ENCODE measurements around the gene RPH3AL. TPM values are rescaled to one million over a fixed set of nuclear protein-coding genes. Genes with fewer than 3 reads are reported as not detected.
"Not testable (repeated sequence)": the region's sequence is repeated elsewhere in the genome, so short reads cannot be mapped to it uniquely, and the experiment has no call there.

Gene RPH3AL
- total RNA-seq, 1 experiment from 2014 or later = 3.0 TPM

DNA sequence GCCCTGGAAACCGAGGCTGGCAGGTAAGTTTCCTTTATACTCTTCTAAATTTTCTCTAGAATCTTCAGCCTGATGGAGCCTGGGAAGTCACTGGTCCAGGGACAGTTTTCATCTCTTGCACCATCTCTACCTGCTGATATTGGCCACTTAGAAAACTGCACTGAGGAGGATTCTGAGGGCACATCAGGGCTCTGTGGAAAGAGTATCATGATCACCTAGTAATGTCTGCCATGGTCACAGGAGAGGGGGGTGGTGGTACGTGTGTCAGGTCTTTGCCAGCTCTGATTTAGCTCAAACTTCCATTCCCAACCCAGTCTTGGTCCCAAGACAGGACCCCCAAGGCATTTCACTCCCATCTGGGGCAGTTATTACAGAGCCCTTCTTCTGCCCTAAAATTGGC lies 136.0 kb downstream of the RPH3AL start:
- Histone ChIP-seq H2BK120ac (ENCODE audit: low read depth, low read length, poor library complexity, severe bottlenecking) (no peak overlapping the region), H3K56ac (ENCODE audit: insufficient read length, low read depth, low read length) (no peak overlapping the region), H3K27ac (ENCODE audit: insufficient read length, low read depth, low read length) (no peak overlapping the region), H3K18ac (ENCODE audit: insufficient read length, low read depth, low read length) (no peak overlapping the region), H2AFZ (ENCODE audit: low read length) (peak overlapping the region; percentile 2), H3K79me2 (ENCODE audit: insufficient read depth, low read length) (no peaks in the 10 kb centered on the region), H3K9ac (ENCODE audit: extremely low read depth, insufficient read length, low read length) (no peak overlapping the region), H2BK5ac (ENCODE audit: insufficient read length, low read length) (no peak overlapping the region), H3K9me3 (ENCODE audit: control insufficient read depth, low read depth, low read length) (no peaks in the 10 kb centered on the region), H4K8ac (replicated peaks; ENCODE audit: insufficient read length, low read depth, low read length) (no peak overlapping the region), H3K23ac (ENCODE audit: insufficient read length, low read depth, low read length) (no peak overlapping the region), H3K27me3 (ENCODE audit: insufficient read depth, low read length) (no peaks in the 10 kb centered on the region), H3K4me1 (ENCODE audit: insufficient read depth, low read length) (no peaks in the 10 kb centered on the region), H3K14ac (ENCODE audit: insufficient read depth, low read length) (no peak overlapping the region), H3K23me2 (ENCODE audit: insufficient read length, low read depth, low read length, poor library complexity, severe bottlenecking) (no peaks in the 10 kb centered on the region), H2BK12ac (ENCODE audit: insufficient read length, low read depth, low read length) (no peak overlapping the region), H3K4ac (ENCODE audit: low read depth, low read length) (no peak overlapping the region), H2BK20ac (ENCODE audit: low read depth, low read length, poor library complexity, severe bottlenecking) (no peak overlapping the region), H4K5ac (ENCODE audit: insufficient read length, low read depth, low read length) (no peak overlapping the region), H2AK5ac (ENCODE audit: insufficient read length, low read length) (no peak overlapping the region), H4K20me1 (ENCODE audit: control insufficient read depth, insufficient read depth, insufficient read length) (no peaks in the 10 kb centered on the region), H3T11ph (ENCODE audit: low read length) (no peak overlapping the region), H3K79me1 (ENCODE audit: insufficient read depth, low read depth, low read length, poor library complexity, severe bottlenecking) (no peaks in the 10 kb centered on the region), H3K4me2 (ENCODE audit: insufficient read depth, insufficient read length, low read length) (no peak overlapping the region), H2BK15ac (ENCODE audit: low read depth, low read length) (no peak overlapping the region), H4K91ac (ENCODE audit: insufficient read length, low read depth, low read length) (no peak overlapping the region)
- TF ChIP-seq, protein P1, sequence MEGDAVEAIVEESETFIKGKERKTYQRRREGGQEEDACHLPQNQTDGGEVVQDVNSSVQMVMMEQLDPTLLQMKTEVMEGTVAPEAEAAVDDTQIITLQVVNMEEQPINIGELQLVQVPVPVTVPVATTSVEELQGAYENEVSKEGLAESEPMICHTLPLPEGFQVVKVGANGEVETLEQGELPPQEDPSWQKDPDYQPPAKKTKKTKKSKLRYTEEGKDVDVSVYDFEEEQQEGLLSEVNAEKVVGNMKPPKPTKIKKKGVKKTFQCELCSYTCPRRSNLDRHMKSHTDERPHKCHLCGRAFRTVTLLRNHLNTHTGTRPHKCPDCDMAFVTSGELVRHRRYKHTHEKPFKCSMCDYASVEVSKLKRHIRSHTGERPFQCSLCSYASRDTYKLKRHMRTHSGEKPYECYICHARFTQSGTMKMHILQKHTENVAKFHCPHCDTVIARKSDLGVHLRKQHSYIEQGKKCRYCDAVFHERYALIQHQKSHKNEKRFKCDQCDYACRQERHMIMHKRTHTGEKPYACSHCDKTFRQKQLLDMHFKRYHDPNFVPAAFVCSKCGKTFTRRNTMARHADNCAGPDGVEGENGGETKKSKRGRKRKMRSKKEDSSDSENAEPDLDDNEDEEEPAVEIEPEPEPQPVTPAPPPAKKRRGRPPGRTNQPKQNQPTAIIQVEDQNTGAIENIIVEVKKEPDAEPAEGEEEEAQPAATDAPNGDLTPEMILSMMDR (conservative IDR thresholded peaks at IDR 0.05) = no peak
- DNase-seq = no peak
- no CpG with 5 or more reads among the region's 2 CpGs for WGBS (ENCODE audit: extremely low coverage, insufficient read length, low lambda C conversion rate)
- no peaks in the 10 kb centered on the region for H3K9me3 Mint-ChIP-seq
- H3K4me1 Mint-ChIP-seq = peaks cover 0 to 8% of the 10 kb centered on the region in 2 experiments; a peak in 3 of 4 replicates
- no peak overlapping the region for H3K27ac Mint-ChIP-seq
- no peaks in the 10 kb centered on the region; a peak in 1 of 7 replicates for H3K36me3 Mint-ChIP-seq (ENCODE audit: insufficient read depth in 1 of 3, low read depth in 3 of 3)
- H3K27me3 Mint-ChIP-seq (ENCODE audit: low read depth) = no peaks in the 10 kb centered on the region; the same call in 1 of the 2 replicates
- H3K4me3 Mint-ChIP-seq = no peak overlapping the region

DNA sequence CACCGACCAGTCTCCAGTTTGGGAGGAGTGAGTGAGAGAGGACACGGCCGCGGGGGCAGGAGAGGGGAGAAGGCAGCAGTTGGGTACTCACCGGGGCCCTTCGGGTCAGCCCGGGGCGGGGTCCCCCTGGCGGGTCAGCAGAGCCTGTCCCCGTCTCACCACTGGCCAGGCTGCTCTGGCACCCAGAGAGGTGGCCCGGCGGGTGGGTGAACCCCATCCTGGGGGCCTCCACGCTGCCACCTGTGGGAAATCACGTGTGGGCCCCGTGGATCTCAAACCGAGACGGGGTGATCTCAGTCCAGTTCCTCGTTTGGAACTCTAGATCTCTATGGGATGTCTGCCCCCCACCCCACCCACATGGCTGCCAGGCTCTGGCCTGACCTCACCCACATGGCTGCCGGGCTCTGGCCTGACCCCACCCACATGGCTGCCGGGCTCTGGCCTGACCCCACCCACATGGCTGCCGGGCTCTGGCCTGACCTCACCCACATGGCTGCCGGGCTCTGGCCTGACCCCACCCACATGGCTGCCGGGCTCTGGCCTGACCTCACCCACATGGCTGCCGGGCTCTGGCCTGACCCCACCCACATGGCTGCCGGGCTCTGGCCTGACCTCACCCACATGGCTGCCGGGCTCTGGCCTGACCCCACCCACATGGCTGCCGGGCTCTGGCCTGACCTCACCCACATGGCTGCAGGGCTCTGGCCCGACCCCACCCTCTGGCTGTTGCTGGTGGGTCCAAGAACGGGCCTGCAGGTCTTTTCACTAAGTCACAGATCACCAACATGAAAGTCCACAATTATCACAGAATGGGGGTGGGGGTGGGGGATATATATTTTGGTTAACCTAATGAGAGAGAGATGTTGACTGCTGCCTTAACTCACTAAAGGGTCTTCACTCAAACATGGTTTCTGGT lies 136.8 kb downstream of the RPH3AL start:
- not testable (repeated sequence) for H2BK20ac ChIP-seq (ENCODE audit: low read depth, low read length, poor library complexity, severe bottlenecking); H3K4ac ChIP-seq (ENCODE audit: low read depth, low read length); H3T11ph ChIP-seq (ENCODE audit: low read length); H3K79me1 ChIP-seq (ENCODE audit: insufficient read depth, low read depth, low read length, poor library complexity, severe bottlenecking); H4K20me1 ChIP-seq (ENCODE audit: control insufficient read depth, insufficient read depth, insufficient read length); H3K56ac ChIP-seq (ENCODE audit: insufficient read length, low read depth, low read length); H3K4me2 ChIP-seq (ENCODE audit: insufficient read depth, insufficient read length, low read length); H2BK5ac ChIP-seq (ENCODE audit: insufficient read length, low read length); H3K79me2 ChIP-seq (ENCODE audit: insufficient read depth, low read length); H2BK12ac ChIP-seq (ENCODE audit: insufficient read length, low read depth, low read length); H3K23ac ChIP-seq (ENCODE audit: insufficient read length, low read depth, low read length); H3K4me1 Mint-ChIP-seq; H4K91ac ChIP-seq (ENCODE audit: insufficient read length, low read depth, low read length); H3K14ac ChIP-seq (ENCODE audit: insufficient read depth, low read length); H3K9me3 ChIP-seq (ENCODE audit: control insufficient read depth, low read depth, low read length); H3K27ac ChIP-seq (ENCODE audit: insufficient read length, low read depth, low read length); H3K27me3 Mint-ChIP-seq (ENCODE audit: low read depth); H4K8ac ChIP-seq (replicated peaks; ENCODE audit: insufficient read length, low read depth, low read length); H3K4me3 Mint-ChIP-seq; H3K9ac ChIP-seq (ENCODE audit: extremely low read depth, insufficient read length, low read length); H2BK15ac ChIP-seq (ENCODE audit: low read depth, low read length); H3K9me3 Mint-ChIP-seq; H3K27me3 ChIP-seq (ENCODE audit: insufficient read depth, low read length); H3K4me1 ChIP-seq (ENCODE audit: insufficient read depth, low read length); H3K36me3 Mint-ChIP-seq (ENCODE audit: insufficient read depth in 1 of 3, low read depth in 3 of 3); H2BK120ac ChIP-seq (ENCODE audit: low read depth, low read length, poor library complexity, severe bottlenecking); H2AK5ac ChIP-seq (ENCODE audit: insufficient read length, low read length); H3K23me2 ChIP-seq (ENCODE audit: insufficient read length, low read depth, low read length, poor library complexity, severe bottlenecking); H4K5ac ChIP-seq (ENCODE audit: insufficient read length, low read depth, low read length); H3K27ac Mint-ChIP-seq
- no CpG with 5 or more reads among the region's 29 CpGs for WGBS (ENCODE audit: extremely low coverage, insufficient read length, low lambda C conversion rate)
- H3K18ac ChIP-seq (ENCODE audit: insufficient read length, low read depth, low read length) = peak overlapping the region; percentile 18
- peak; percentile 71 for DNase-seq
- H2AFZ ChIP-seq (ENCODE audit: low read length) = peak overlapping the region; percentile 2

Measured in H9 (cell line).